Hepatocyte (in vitro differentiated cells): ENCODE data around the gene FAR2.

ENCODE experiments used
- CTCF ChIP-seq: fragments of 200-600 bp; sonication (generic); IDR thresholded peaks from 2 replicates; pipeline ENCODE4 v1.5.1; 2016; ENCODE audit warnings: antibody characterized with exemption, mild to moderate bottlenecking; ENCODE audit not compliant: poor library complexity
- EZH2 ChIP-seq: fragments of 200-600 bp; sonication (generic); IDR thresholded peaks from 2 replicates; pipeline ENCODE4 v1.6.1; 2016; ENCODE audit warnings: antibody characterized with exemption, mild to moderate bottlenecking, borderline replicate concordance
- EZH2phosphoT487 ChIP-seq: fragments of 200-600 bp; sonication (generic); IDR thresholded peaks from one replicate; pipeline ENCODE4 v1.6.1; 2018; ENCODE audit warnings: antibody characterized with exemption, mild to moderate bottlenecking, low read depth, moderate library complexity; ENCODE audit not compliant: unreplicated experiment, severe bottlenecking

- TF ChIP-seq CTCF (no peak), EZH2phosphoT487 (no peak), EZH2 (no peak)
These were observed 22.6 kb downstream of the FAR2 start for GRCh38 chr12:29171421-29172258.
